Activated T-helper 1 cell treated with Interleukin-2 at 50 U/mL for 16 hours (primary cell): Measurements from ENCODE around the gene ADAM17.
"Not testable (repeated sequence)": the region's sequence is repeated elsewhere in the genome, so short reads cannot be mapped to it uniquely, and the experiment has no call there.

Source experiments
- DNase-seq: peaks from one replicate; pipeline ENCODE4 v3.0.0-alpha.2; 2020; ENCODE audit warnings: low read depth

Gene ADAM17

DNA sequence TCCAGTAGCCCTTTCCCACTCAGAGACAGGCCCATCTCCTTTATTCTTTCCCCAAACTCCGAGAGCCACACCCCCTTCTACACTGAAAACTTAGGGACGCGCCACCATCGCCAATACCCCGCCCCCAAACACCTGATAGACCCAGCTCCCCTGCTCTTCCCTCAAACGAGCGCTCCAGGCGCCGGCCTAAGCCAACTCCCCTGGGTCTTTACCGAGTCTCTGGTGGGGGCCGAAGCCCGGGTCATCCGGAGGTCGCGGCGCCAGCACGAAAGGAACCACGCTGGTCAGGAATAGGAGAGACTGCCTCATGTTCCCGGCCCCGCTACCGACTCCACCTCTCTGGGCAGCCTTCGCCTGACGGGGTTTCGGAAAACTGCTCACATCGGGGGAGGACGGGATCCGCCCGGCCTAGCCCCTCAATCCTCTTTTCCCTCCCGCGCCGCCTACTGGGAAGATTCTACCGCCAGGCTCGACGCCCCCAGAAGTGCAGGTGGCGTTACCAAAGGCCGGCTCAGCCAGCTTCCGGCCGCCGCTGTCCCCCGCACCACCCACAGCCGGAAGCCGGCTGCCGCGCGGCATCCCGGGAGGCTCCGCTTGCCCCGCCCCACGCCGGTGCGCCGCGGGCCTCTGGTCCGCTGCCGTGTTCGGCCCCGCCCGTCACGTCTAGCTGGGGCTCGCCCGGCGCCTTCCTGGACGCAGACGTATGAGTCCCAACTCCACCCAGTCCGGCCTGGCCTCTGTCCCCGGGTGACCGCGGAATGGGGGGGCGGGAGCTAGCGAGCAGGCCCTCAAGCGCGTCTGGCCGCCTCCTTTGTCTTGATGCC, at the start of gene ADAM17:
TSS of gene ADAM17 (minus strand) at position 534 of the 824 bp plus-strand sequence. CDS start at position 309, 225 bp downstream.
- DNase-seq = peak; percentile 85

DNA sequence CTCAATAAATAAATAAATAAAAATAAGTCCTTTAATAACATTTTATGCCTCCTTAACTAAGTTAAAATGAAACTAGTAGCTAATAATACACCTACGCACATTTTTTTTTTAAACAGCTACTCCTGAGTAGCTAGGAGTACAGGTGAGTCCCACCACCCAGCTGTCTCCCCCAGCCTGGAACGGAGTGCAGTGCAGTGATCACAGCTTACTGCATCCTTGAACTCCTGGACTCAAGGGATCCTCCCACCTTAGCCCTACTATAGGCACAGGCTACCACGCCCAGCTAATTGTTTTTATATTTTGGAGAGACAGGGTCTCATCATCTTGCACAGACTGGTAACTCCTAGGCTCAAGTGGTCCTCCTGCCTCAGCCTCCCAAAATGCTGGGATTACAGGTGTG, 46.8 kb upstream of the ADAM17 start:
- DNase-seq = no peak

DNA sequence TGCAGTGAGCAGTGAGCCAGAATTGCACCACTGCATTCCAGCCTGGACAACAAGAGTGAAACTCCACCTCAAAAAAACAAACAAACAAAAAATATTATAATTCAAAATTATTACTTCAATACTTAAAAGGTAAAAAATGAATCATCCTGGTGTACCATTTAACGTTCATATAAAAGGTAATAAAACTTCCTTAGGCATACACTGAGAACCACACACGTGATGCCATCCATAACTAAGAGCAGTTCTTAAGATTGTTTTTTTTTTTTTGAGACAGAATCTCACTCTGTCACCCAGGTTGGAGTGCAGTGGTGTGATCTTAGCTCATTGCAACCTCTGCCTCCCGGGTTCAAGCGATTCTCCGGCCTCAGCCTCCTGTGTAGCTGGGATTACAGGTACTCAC, 45.8 kb upstream of the ADAM17 start:
- no peak for DNase-seq

DNA sequence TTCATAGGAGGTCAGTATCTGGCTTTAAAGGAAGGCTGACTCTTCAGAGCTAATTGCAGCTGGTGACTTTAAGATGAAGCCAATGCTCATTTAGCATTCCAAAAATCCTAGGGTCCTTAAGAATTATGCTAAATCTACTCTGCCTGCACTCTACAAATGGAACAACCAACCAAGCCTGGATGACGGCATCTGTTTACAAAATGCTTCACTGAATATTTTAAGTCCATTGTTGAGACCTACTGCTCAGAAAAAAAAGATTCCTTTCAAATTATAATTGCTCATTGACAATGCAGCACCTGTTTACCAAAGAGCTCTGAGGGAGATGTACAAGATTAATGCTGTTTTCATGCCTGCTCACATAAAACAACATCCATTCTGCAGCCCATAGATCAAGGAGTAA, 43.8 kb upstream of the ADAM17 start:
- no peak for DNase-seq

DNA sequence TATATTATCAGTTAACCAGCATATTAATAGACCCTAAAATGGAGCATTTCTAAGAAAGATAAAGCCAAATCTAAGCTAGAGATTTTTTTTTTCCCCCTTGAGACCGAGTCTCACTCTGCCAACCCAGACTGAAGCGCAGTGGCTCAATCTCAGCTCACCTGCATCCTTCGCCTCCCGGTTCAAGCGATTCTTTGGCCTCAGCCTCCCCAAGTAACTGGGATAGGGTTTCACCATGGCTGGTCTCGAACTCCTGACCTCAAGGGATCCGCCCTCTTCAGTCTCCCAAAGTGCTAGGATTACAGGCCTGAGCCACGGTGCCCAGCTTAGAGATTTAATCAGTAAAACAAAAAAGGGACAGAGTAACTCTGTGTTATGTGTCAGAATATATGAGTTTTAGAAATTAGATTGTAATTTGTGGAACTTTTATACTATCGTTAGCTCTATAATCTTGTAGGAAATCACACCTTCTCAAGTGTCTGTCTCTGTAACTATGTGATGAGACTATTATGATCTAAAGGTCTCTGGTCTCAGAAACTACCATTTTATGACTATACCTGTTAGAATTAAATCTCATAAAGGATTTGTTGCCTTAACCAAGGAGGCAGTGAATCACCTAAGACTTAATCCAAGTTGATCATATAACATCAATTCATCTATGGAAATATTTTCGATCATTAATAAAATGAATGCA, 41.1 kb upstream of the ADAM17 start:
- DNase-seq = no peak

DNA sequence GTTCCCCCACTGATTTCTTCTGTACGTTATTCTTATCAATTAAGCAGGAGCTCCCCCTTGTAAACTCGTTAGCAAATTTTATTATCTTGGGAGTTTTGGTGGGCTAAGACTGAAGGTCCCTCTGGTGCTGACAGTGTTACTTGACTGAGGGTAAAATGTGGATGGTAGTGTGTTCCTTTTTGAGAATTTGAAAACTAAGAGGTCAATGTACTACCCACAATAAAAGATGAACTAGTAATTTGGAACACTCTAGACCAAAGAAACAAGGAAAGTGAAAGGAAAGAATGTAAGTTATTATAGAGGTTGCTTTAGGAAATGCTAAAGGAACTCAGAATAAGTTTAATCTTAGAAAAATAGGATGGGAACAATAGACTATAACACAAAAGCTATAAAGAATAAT, 40.1 kb upstream of the ADAM17 start:
- DNase-seq = no peak

DNA sequence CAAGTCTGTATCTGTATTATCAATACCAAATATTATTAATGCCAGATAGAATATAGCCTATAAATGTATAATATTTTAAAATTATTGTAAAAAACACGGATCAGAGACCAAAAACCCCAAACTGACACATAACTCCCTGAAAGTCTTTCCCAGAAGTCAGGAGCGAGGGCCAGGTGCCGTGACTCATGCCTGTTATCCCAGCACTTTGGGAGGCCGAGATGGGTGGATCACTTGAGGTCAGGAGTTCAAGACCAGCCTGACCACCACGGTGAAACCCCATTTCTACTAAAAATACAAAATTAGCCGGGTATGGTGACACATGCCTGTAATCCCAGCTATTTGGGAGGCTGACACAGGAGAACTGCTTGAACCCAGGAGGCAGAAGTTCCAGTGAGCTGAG, 39.6 kb upstream of the ADAM17 start:
- not testable (repeated sequence) for DNase-seq

DNA sequence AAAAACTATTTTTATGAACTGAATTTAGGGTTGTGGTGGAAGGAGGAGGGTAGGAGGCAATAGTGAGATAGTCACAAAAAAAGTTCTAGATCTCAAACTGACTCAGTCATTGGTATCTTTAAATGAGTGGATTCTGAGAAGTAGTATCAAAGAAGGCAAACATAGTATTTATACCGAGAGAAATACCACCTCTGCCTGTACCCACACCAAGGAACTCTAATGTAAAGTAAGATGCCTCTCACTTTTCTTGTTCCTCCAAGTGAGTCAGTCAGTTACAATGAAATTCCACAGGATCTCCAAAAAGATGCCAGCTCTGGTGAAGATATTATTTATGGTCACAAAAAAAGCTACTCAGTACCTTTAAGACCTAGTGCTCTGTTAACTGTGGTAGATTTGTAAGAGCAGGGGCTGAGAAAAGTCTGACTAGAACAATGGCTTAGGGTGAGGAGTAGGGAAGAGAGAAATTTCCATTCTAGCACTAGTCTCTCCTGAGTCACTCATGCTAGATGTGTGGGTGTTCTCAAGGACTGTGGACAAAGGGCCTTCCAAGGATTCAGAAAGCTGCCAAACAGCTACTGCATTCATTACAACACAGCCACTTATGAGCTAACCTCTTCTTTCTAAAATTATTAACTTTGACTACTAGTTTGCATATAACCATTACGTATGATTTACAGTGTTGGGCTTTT, 38.9 kb upstream of the ADAM17 start:
- DNase-seq = no peak

DNA sequence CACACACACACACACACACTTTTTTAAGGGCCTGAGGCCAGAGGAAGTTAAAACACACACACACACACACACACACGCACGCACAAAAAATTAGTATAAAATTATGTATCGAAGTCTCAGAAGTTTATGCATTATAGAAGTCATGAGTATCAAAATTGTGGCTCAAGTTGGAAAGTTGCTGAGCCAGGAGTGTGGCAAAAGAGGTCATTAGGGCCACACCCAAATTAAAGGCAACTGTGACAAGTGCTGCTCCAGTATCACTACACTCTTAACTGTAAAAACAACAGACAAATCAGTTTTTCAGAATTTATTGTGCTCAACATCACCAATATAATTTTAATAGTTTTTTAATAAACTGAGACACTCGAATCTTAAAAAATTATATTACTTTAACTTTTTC, 38.3 kb upstream of the ADAM17 start:
- DNase-seq = no peak

DNA sequence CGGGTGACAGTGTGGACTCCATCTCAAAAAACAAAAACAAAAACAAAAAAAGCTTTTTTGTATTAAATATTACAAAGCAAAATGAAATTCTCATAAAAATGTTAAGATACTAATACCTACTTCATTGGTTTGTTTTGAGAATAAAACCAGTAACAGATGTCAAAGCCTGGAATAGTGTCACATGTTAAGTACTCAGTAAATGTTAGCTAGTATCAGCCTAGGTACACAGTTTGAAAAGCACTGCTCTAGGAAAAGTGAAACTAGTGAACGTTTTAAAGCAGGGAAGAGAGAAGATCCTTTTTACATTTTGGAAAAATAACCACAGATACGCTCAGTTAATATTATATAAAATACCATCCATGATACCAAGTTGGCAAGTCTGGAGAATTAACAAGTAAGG, 37.1 kb upstream of the ADAM17 start:
- no peak for DNase-seq

DNA sequence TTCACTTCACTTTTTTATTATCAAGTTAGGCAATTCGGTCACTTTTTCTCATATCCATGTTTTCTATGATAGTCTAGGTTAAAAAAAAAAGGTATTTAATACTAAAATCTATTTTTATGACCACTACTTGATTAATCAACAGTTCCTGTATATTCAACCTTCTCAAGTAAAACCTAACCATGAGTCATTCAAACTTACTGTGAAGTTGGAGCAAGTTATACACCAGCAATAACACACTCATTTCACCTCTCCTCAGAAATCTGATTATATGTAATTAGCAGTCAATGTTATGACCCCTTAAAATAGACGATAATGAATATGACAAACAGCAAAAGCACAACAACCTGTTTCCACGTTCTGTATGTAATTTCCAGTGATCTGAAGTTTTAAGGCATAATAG, 35.0 kb upstream of the ADAM17 start:
- no peak for DNase-seq

DNA sequence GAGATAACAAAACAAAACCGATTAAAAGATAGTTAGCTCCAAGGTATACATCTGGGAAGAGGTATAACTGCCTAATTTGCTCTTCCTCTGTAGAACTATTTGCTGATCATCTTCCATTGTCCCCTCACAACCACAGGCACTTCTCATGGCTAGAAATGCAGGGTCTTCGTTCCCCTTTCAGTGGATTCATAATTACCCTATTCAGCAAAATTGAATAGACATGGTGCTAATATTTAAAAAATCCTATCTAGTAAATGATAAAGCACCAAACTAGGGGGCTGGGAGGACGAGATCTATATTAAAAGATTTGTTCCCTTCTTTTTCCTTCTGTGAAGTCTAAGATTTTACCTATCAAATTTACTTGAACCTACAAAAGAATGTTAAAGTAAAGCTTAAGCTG, 30.8 kb upstream of the ADAM17 start:
- DNase-seq = no peak

DNA sequence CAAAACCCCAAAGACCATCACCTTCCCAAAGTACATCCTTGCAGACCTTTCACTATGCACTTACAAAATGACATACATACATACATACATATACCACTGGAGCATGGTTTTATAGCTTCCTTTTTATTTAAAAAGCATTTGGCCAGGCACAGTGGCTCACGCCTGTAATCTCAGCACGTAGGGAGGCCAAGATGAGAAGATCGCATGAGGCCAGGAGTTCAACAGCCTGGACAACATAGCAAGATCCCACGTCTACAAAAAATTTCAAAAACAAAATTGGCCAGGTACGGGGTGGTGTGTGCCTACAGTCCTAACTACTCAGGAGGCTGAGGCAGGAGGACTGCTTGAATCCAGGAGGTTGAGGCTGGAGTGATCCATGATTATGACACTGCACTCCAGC, 29.9 kb upstream of the ADAM17 start:
- no peak for DNase-seq

DNA sequence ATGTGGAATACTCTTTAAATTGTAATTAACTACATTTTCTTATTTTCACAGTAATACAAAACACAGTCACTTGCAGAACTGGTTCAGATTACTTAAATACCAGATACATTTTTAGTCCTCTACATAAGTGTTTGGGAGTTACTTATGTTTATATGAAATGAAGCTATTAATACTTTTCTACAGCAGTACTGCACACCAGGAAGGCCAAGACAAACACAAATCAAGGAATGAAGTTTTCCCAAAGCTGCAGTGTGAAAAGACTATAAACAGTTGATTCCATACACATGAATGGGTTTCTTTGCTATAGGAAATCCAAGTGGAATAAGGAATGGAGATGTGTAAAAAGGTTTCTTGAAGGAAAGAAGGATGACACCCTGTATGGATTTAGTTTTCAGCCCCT, 29.3 kb upstream of the ADAM17 start:
- DNase-seq = not testable (repeated sequence)

DNA sequence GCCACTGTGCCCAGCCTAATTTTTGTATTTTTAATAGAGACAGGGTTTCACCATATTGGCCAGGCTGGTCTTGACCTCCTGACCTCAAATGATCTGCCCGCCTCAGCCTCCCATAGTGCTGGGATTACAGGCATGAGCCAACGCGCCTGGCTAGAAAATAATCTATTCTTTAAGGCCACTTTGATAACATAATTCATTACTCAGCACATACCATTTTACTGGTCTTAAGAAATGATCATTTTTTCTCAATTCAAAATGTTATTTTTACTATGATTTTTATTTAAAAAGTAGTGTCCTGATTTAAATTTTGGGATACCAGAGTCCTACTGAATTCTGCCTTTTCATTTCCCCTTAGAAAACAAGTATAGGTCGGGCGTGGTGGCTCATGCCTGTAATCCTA, 27.0 kb upstream of the ADAM17 start:
- no peak for DNase-seq

DNA sequence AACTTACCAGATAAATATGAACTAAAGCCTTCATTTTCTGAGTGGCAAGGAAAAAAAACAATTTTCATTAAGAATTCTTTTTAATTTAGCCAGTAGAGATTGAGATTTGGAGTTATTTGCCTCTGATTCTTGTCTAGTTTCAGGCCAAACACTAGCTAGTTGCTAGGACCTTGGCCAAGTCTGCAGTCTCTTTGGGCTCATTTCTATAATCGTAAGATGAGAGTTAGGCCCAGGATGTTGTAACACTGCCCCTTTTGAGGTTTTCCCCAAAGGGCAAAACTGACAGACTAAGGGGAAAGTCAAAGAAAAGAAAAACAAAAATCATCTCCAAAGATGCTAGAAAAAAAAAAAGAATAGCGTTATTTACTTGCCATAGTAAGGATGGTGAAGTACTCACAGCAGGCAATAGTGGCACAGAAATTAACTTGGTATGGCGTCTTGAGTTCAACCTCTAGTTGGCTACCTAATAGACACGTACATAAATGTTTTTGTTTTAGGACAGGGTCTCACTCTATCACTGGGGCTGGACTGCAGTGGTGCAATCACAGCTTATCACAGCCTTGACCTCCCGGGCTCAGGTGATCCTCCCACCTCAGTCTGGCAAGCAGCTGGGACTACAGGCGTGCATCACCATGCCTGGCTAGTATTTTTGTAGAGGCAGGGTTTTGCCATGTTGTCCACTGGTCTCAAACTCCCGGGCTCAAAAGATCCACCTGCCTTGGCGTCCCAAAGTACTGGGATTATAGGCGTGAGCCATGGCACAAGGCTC, 23.0 kb upstream of the ADAM17 start:
- DNase-seq = no peak

DNA sequence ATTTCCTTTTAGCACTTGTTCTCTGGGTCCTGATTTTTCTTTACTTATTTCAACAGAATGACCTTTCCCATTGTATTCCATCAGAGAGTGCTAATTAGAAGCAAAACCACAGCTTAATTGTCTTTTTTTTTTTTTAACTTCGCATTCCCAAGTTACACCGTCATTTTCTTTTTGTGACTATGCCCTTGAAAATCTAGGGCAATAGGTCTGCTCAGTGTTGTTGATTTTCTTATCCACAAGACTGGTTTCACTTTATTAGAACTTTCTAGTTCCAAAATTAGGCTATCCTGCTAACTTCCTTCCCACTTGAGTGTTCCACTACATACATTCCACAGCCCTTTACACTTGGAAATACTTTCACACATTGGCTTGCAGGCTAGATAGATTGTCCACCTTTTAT, 18.7 kb upstream of the ADAM17 start:
- DNase-seq = no peak

DNA sequence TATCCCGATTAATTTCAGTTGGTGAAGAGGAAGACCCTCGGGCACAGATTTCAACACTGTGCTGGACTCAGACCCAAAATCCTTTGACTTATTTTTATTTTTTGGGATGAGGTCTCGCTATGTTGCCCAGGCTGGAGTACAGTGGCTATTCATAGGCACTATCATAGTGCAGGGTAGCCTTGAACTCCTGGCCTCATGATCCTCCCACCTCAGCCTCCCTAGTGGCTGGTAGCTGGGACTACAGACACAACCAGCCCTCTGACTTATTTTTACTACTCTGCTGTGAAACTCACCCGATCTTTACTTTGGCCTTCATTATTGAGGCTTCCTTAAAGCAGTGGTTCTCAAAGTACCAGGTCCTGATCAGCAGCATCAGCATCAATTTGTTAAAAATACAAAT, 18.2 kb upstream of the ADAM17 start:
- no peak for DNase-seq

DNA sequence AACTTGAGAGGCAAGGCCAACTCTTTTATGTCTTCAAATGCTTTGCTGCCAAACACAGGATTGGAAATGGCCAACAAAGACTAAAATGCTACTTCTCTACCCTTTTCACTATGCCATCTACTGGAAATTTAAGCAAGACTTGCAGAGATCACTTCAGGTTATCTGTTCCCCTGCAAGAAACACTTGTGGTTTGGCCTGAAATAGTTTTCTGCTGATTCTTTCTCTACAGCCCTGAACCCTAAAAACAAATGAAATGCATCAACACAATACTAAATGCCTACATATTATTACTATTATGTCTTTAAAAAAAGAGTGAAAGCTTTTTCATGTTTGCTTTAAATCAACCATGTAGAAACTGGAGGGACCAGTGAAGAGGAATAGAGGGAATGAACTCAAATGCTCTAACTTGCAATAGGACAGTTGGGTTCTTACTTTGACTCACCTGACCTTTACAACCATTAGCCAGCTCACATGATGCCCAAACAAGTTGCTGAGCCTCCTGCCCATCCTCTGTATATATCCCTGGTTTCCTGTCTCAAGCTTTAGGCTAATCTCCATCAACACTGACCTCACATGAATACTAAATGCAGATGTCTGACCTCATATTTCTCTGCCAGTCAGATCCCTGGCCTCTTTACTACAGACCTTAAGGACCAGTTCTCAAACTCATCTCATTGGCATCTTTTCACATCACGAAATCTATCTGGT, 17.5 kb upstream of the ADAM17 start:
- DNase-seq = no peak

DNA sequence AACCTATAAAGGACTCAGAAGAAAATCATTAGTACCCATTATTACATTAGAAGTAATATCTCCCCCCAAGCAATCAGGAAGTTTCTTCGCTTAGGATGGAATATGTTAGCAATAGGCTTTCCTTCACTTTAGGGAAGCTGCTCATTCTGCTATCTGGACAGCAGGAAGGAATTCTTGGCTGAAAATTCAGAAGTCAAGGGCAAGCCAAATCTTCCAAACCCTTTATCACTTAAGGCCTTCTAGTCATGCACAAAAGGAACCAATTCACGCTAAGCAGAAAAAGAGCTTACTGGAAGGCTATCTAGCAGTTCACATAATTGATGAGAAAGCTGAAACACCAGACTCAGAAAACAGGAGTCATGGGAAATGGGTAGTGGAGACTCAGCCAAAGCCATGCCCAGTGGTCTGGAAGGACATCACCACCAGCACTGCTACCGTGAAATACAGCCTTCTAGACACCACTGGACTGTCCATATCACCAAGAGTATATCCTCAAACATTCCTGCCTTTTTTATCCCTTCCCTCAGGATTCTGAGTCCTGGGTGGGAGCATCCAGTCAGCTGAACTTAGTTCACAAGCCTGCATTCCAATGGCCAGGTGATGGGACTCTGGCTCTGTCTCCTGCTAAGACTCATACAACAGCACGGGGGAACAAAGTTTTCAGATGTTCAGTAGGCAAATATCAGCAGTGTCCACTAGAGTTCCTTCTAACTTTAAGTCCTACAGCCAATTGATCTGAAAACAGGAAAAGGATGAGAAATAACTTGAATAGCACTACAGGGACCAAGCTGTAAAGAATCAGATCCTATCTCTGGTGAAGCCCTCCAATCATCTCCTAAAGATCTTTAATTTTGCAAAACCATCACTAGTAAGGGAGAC, 14.8 kb upstream of the ADAM17 start:
- no peak for DNase-seq
